Measurements from ENCODE around the gene ARHGAP42. TPM values are rescaled to one million over a fixed set of nuclear protein-coding genes. Genes with fewer than 3 reads are reported as not detected.
A peak's percentile ranks its signal among the peaks of the same experiment; 100 is the strongest.

Gene ARHGAP42
- total and polyA plus RNA-seq, 2 of the 4 experiments (the other 2 are of a cell fraction) = 2.9 to 7.3 TPM

DNA sequence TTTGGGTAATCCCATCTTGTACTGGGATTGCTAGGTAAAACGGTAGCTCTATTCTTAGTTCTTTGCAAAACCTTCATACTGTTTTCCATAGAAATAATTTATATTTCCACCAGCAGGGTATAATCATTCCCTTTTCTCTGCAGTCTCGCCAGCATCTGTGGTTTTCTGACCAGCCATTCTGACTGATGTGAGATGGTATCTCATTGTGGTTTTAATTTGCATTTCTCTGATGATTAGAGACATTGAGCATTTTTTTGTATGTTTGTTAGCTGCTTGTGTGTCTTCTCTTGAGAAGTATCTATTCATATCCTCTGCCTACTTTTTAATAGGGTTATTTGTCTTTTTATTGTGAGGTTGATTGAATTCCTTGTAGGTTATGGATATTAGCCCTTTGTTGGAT lies 221.7 kb downstream of the ARHGAP42 start:
- Histone ChIP-seq H2BK120ac (ENCODE audit: low read depth, low read length) (no peak overlapping the region), H3K27me3 (ENCODE audit: control insufficient read depth, insufficient read depth, low read length) (no peaks in the 10 kb centered on the region), H3K14ac (replicated peaks; ENCODE audit: low read depth, low read length) (no peak overlapping the region), H4K20me1 (ENCODE audit: insufficient read depth, low read length) (no peaks in the 10 kb centered on the region), H3K4me3 (ENCODE audit: insufficient read depth, low read depth, low read length) (no peak overlapping the region), H3K18ac (ENCODE audit: low read depth, low read length) (no peak overlapping the region), H2AFZ (replicated peaks; ENCODE audit: low read length, poor library complexity) (no peak overlapping the region), H3K27ac (ENCODE audit: insufficient read depth, low read length) (no peak overlapping the region), H3K79me1 (ENCODE audit: low read depth in 1 of 2, low read length in 2 of 2) (no peaks in the 10 kb centered on the region; a peak in 2 of 4 replicates), H3K23ac (ENCODE audit: low read depth, low read length) (no peak overlapping the region), H2BK15ac (ENCODE audit: low read depth, low read length) (no peak overlapping the region), H3K4me2 (ENCODE audit: low read depth, low read length) (no peak overlapping the region), H3K9ac (ENCODE audit: low read depth, low read length) (no peak overlapping the region), H3K4ac (ENCODE audit: low read depth, low read length) (no peak overlapping the region), H4K8ac (ENCODE audit: low read depth in 2 of 2, low read length in 2 of 2) (no peak overlapping the region), H3K4me1 (ENCODE audit: control insufficient read depth, insufficient read depth, low read length) (no peaks in the 10 kb centered on the region), H3K56ac (ENCODE audit: extremely low read depth, insufficient read depth, low read length) (no peak overlapping the region), H2BK5ac (ENCODE audit: low read depth, low read length, poor library complexity, severe bottlenecking) (no peak overlapping the region), H2AK5ac (ENCODE audit: low read depth, low read length) (no peak overlapping the region), H4K5ac (ENCODE audit: low read depth, low read length) (no peak overlapping the region), H3K9me3 (ENCODE audit: control insufficient read depth, insufficient read depth, low read length) (no peaks in the 10 kb centered on the region), H2BK20ac (ENCODE audit: low read depth, low read length) (no peak overlapping the region), H4K91ac (ENCODE audit: insufficient read depth, low read depth, low read length) (no peak overlapping the region), H2AK9ac (replicated peaks; ENCODE audit: low read depth, low read length, poor library complexity) (no peak overlapping the region), H3K36me3 (ENCODE audit: control insufficient read depth, insufficient read depth, low read length) (no peaks in the 10 kb centered on the region), H3K9me1 (ENCODE audit: insufficient read depth, low read length) (no peaks in the 10 kb centered on the region)
- in situ Hi-C loops (cut with MboI; ENCODE audit: low sequenced_read_pairs) = no loop called here
- DNase-seq = peak; percentile 52
- dilution Hi-C loops (cut with HindIII; ENCODE audit: low sequenced_read_pairs, unreplicated experiment) = no loop called here
- ChIA-PET CTCF (no interaction called here), POLR2A (ENCODE audit: unreplicated experiment) (no interaction called here)
- ATAC-seq (ENCODE audit: low read depth) = peak; percentile 24; the same call in 1 of the 2 replicates
- intact Hi-C loops (cut with micrococcal nuclease) = no loop called here
- no CpG with 5 or more reads among the region's 2 CpGs for WGBS, 2 experiments (ENCODE audit: extremely low coverage in 2 of 2, insufficient read length in 1 of 2)
- no TSS peak for BruUV-seq (replicated peaks)
- no peak for TF ChIP-seq CHD1 (IDR thresholded peaks at IDR 0.05; ENCODE audit: low read depth, low read length)
- TF ChIP-seq MXI1 (IDR thresholded peaks at IDR 0.05; ENCODE audit: borderline replicate concordance, low read depth, low read length) = no peak
- no peak for TF ChIP-seq BHLHE40 (IDR thresholded peaks at IDR 0.05; ENCODE audit: low read depth, low read length)
- TF ChIP-seq, protein P1, sequence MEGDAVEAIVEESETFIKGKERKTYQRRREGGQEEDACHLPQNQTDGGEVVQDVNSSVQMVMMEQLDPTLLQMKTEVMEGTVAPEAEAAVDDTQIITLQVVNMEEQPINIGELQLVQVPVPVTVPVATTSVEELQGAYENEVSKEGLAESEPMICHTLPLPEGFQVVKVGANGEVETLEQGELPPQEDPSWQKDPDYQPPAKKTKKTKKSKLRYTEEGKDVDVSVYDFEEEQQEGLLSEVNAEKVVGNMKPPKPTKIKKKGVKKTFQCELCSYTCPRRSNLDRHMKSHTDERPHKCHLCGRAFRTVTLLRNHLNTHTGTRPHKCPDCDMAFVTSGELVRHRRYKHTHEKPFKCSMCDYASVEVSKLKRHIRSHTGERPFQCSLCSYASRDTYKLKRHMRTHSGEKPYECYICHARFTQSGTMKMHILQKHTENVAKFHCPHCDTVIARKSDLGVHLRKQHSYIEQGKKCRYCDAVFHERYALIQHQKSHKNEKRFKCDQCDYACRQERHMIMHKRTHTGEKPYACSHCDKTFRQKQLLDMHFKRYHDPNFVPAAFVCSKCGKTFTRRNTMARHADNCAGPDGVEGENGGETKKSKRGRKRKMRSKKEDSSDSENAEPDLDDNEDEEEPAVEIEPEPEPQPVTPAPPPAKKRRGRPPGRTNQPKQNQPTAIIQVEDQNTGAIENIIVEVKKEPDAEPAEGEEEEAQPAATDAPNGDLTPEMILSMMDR (conservative IDR thresholded peaks at IDR 0.05; ENCODE audit: low read depth, low read length) = no peak
- no peak for TF ChIP-seq CEBPB (IDR thresholded peaks at IDR 0.05; ENCODE audit: low read depth, low read length)
- no peak for TF ChIP-seq NFE2L2 (IDR thresholded peaks at IDR 0.05; ENCODE audit: low read depth, low read length)
- no peak for TF ChIP-seq MAZ (IDR thresholded peaks at IDR 0.05; ENCODE audit: borderline replicate concordance, low read depth, low read length)
- TF ChIP-seq RCOR1 (IDR thresholded peaks at IDR 0.05; ENCODE audit: insufficient replicate concordance, low read length) = no peak
- TF ChIP-seq, protein P2, sequence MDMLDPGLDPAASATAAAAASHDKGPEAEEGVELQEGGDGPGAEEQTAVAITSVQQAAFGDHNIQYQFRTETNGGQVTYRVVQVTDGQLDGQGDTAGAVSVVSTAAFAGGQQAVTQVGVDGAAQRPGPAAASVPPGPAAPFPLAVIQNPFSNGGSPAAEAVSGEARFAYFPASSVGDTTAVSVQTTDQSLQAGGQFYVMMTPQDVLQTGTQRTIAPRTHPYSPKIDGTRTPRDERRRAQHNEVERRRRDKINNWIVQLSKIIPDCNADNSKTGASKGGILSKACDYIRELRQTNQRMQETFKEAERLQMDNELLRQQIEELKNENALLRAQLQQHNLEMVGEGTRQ (IDR thresholded peaks at IDR 0.05; ENCODE audit: low read depth, low read length) = no peak
- no peak for TF ChIP-seq SMC3 (IDR thresholded peaks at IDR 0.05; ENCODE audit: low read depth, low read length)

Data from IMR-90 (cell line).